ENCODE measurements around the gene SOCS6.

DNA sequence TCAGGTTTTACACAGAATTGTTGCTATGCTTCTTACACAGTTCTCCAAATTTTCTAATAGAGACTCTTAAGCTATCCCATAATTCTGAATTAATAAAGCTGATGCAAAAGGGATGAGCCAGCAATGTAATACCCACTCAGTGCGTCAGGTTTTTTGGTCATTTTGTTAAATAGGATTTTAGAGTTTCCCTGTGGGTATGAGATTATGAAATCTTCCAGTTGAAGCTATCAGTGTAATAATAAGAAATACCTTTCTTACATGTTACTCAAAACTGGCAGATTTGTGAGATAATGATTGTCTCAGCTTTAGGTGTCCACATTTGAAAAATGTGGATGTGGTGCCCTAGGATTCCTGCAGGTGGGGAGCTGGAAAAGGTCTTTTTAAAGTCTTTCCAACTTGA is 44.5 kb downstream of the SOCS6 start:
- TF ChIP-seq, protein P1, sequence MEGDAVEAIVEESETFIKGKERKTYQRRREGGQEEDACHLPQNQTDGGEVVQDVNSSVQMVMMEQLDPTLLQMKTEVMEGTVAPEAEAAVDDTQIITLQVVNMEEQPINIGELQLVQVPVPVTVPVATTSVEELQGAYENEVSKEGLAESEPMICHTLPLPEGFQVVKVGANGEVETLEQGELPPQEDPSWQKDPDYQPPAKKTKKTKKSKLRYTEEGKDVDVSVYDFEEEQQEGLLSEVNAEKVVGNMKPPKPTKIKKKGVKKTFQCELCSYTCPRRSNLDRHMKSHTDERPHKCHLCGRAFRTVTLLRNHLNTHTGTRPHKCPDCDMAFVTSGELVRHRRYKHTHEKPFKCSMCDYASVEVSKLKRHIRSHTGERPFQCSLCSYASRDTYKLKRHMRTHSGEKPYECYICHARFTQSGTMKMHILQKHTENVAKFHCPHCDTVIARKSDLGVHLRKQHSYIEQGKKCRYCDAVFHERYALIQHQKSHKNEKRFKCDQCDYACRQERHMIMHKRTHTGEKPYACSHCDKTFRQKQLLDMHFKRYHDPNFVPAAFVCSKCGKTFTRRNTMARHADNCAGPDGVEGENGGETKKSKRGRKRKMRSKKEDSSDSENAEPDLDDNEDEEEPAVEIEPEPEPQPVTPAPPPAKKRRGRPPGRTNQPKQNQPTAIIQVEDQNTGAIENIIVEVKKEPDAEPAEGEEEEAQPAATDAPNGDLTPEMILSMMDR (IDR thresholded peaks at IDR 0.05) = no peak
- TF ChIP-seq POLR2A (IDR thresholded peaks at IDR 0.05) = no peak
